Measurements from ENCODE around the gene IQSEC3.
"Not testable (repeated sequence)": the region's sequence is repeated elsewhere in the genome, so short reads cannot be mapped to it uniquely, and the experiment has no call there.

The IQSEC3 gene

GRCh38 chr12:177980-178828 is 111.6 kb downstream of the IQSEC3 start:
- no peak for DNase-seq (ENCODE audit: low read depth in 2 of 2)

- no peak for DNase-seq (ENCODE audit: low read depth in 2 of 2)
Observed at GRCh38 chr12:178829-179109, 112.2 kb downstream of the IQSEC3 start.

- no peak for DNase-seq (ENCODE audit: low read depth in 2 of 2)
Observed at GRCh38 chr12:179131-179884, 112.7 kb downstream of the IQSEC3 start.

DNA sequence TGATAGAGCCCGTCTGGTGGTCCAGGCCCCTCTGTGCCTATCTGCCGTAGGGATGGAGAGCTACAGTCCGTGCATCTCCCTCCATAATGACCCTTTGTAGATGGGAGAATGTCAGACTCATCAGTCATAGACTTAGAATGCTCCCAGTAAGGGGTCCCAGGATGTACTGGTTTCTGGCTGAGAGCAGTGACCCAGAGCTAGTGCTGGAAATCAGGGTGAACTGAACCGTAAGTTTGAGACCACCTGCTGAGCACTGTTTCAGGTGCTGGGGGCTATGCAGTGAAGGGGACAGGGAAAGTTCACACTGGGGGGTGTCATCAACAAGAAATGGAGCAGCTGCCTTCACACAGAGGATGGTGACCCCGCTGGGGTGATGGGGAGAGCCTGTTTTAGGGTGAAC is 113.3 kb downstream of the IQSEC3 start:
- DNase-seq (ENCODE audit: low read depth in 2 of 2) = no peak

DNA sequence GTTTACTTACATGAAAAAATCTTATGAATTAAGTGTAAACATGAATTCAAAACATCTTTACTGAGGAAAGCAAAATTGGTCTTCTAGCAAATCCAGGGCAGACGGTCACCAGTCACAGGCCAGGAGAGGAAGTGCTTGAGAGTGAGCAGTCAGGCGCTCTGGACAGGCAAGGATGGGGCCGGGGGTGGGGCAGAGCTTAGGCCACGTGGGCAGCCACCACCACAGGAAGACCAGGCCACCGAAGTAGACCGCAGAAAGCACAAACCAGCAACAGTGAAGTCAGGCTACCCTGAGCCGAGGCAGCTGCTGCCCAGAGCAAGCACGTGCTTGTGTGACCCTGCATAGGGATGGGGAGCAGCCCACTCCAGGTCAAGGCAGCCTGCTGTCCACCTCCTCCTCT is 113.9 kb downstream of the IQSEC3 start:
- no peak for DNase-seq (ENCODE audit: low read depth in 2 of 2)

GRCh38 chr12:181921-182320 is 115.4 kb downstream of the IQSEC3 start:
- no peak for DNase-seq (ENCODE audit: low read depth in 2 of 2)

DNA sequence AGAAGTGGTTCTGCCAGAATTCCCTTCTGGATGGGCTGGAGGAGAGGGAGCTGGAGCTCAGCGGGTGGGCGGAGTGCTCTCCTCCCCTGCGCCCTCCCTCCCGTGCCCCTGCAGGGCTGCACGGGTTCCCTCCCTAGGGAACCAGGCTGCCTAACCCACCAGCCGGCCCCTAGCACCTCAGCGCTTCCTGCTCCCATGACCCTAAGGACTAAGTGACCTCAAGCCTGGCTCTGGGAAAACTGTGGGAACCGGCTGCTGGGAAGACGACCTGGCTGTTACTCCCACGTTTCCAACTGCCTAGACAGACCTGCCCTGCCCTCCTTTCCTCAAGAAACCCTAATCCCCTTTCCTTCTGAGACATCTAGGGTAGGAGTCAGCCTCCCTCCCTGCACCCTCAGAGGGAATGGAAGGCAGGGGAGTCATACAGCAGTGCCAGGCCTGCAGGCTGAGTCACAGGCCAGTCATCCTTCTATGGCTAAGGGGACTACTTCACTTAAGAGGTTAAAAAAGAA is 115.9 kb downstream of the IQSEC3 start:
- no peak for DNase-seq (ENCODE audit: low read depth in 2 of 2)

DNA sequence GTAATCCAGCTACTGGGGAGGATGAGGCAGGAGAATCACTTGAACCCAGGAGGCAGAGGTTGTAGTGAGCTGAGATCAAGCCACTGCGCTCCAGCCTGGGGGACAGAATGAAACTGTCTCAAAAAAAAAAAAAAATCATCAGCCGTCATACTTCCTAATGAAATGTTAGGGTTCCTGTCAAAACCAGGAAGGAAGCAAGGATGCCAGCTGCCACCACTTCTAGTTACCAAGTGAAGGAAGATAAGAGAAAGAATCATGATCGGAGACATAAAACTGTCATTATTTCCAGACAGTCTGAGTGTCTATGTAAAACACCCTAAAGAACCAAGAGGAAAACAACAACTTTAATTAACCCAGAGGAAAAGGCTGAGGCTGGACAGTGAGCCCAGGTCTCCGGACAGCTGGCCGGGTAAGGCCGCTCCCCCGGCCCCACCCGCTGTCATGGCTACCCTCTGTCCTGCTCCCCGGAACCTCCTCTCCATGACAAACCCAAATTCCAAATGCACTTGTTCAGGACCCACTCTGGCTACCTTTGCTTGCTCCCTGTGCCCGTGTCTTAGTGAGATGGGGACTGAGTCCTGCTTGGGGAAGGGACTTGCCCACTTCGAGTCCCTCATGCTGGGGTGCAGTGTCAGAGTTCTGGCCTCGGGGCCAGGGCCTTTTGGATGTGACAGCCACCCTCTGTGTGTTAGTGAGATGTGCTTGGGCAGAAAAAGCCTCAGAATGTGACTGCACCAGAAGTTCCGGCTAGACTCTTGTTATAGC is 118.4 kb downstream of the IQSEC3 start:
- DNase-seq (ENCODE audit: low read depth in 2 of 2) = no peak

GRCh38 chr12:185576-185955 is 119.0 kb downstream of the IQSEC3 start:
- no peak for DNase-seq (ENCODE audit: low read depth in 2 of 2)

- DNase-seq (ENCODE audit: low read depth in 2 of 2) = no peak
Observed at GRCh38 chr12:186006-186625, 119.5 kb downstream of the IQSEC3 start.

- not testable (repeated sequence) for DNase-seq (ENCODE audit: low read depth in 2 of 2)
Observed at GRCh38 chr12:187986-188909, 121.7 kb downstream of the IQSEC3 start.

- peak in 1 of 2 donors; percentile 15 for DNase-seq (ENCODE audit: low read depth in 2 of 2)
Observed at GRCh38 chr12:188910-189621, 122.5 kb downstream of the IQSEC3 start.

DNA sequence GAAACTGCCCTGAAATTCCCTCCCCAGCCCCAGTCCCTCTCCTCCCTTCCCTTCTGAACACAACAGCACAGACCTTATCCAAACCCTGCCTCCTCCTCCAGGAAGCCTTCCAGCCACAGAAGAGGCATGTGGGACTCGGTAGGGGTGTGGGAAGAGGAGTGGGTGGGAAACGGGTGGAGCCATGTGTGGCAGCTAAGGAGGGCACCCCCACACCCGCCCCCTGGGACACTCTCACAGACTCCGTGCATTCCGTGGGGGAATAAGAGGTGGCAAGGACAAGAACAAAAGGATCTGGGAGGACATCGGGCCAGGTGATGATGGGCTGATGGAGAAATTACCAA is 123.0 kb downstream of the IQSEC3 start:
- DNase-seq (ENCODE audit: low read depth in 2 of 2) = no peak

- no peak for DNase-seq (ENCODE audit: low read depth in 2 of 2)
Observed at GRCh38 chr12:190881-191280, 124.3 kb downstream of the IQSEC3 start.

DNA sequence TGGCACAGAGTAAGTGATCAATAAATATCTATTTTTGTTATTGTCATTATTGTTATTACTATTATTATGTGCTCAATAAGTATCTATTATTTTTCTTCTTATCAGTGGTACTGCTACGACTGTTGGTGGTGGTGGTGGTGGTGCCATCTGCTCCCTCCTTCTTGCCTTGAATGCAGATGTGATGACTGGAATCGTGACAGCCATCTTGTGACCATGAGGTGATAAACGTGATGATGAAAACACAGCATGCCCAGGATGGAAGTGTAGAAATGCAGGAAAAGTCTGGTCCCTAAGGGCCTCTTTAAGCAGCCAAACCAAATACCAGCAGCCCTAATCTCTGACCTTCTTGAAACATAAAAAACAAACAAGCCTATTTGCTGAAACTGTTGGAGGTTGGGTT is 125.0 kb downstream of the IQSEC3 start:
- no peak for DNase-seq (ENCODE audit: low read depth in 2 of 2)

DNA sequence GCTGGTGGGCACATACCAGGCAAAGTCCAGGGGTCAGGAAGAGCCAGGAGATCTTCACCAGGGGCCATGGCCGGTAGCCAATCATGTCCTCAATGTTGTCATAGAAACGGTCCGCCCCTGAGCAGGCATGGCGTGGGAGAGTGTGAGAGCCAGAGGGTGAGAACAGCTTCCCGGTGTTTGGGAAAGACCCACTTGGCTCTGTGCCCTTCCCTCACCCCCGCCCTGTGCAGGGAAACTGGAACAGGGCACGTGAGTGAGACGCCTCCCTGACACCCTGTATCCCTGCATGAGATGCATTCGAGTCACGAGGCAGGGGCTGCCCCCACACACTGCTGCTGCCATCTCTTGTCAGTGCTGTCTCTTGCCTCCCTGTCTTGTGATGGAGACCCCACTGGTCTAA is 126.7 kb downstream of the IQSEC3 start:
- no peak for DNase-seq (ENCODE audit: low read depth in 2 of 2)

GRCh38 chr12:194276-194675 is 127.7 kb downstream of the IQSEC3 start:
- no peak for DNase-seq (ENCODE audit: low read depth in 2 of 2)

DNA sequence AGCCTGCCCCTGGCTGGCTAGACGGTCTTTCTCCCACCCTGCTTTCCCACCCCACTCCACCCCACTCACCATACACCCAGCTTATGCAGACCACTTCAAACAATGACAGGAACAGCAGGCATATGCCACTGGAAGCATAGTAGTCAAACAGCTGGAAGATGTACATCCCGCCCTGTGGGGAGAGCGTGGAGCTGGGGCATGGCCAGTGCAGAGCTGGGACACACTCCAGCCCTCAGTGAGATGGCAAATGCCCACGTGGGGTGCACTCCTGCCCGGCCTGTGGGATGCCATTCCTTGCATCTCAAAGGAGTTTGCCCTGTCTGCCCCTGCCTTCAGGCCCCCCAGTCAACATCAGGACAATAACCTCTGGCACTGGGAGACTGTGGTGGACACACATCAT is 128.6 kb downstream of the IQSEC3 start:
- DNase-seq (ENCODE audit: low read depth in 2 of 2) = no peak

DNA sequence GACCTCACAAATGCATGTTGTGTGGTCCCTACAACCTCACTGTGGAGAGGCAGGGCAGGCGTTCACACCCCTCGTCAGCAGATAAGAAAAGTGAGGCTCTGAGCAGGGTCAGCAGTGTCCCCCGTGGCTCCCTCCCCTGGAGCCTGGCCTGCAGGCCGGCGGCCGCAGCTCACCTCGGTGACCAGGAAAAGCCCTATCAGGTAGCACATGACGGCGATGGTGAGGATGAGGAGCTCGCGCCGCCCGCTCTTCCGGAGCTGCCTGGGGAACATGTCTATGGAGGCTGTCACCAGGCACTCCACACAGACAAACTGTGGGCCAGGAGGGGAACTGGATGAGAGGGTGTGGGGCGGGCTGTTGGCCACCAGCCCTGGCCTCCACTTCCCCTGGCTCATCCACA is 129.4 kb downstream of the IQSEC3 start:
- DNase-seq (ENCODE audit: low read depth in 2 of 2) = no peak

DNA sequence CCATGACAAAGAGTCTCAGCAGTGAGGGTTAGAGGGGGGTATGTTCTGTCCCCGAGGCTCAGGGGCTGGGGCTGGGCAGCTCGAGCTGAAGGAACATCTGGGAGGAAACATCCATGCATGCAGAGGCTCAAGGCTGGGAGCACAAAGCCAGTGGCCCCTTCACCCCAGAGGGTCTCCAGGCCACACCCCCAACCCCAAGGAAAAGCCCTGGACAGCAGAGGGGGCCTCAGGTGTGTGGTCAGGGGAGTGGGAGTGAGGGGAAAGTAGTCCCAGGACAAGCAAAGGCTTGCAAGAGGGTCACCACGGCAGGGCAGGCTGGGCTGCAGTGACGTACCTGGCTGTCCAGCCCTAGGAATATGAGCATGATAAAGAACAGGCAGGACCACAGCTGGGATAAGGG is 129.9 kb downstream of the IQSEC3 start:
- no peak for DNase-seq (ENCODE audit: low read depth in 2 of 2)
